B cell (primary cell): ENCODE data around the gene CABLES1.

Experiments
- CTCF ChIP-seq: fragments of 200-600 bp; IDR thresholded peaks from one replicate; pipeline ENCODE4 v1.8.0; 2022; ENCODE audit warnings: antibody characterized with exemption, mild to moderate bottlenecking
- EZH2 ChIP-seq: IDR thresholded peaks from 2 replicates; pipeline ENCODE4 v1.6.1; 2012; ENCODE audit warnings: borderline replicate concordance, low read depth, mild to moderate bottlenecking, moderate library complexity, low read length; ENCODE audit not compliant: insufficient read depth, poor library complexity, severe bottlenecking

GRCh38 chr18:23148382-23148781 lies 13.1 kb downstream of the CABLES1 start:
- no peak for TF ChIP-seq EZH2
- TF ChIP-seq CTCF, result no peak
